ENCODE measurements around the gene GRAP2.

DNA sequence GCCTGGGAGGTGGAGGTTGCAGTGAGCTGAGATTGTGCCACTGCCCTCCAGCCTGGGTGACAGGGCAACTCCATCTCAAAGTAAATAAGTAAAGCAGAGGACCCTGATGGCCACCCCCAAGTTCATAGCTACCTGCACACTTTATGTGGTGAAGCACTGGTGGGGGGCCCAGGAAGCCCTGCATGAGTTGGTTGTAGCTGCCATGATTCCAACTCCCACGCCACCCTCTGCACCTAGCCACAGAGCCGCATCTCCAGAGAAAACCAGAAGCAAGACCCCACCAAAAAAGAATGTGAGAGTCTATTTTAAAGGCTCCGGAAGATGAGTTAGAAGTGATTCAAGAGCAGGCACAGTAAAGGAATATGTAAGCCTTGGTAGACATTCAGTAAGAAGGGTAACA is 38.9 kb downstream of the GRAP2 start:
- TF ChIP-seq CTCF (IDR thresholded peaks at IDR 0.05) (no peak), POLR2A (IDR thresholded peaks at IDR 0.05) (no peak)
